GM18519 (cell line): ENCODE data around the gene ABCC1.
"Not testable (repeated sequence)": the region's sequence is repeated elsewhere in the genome, so short reads cannot be mapped to it uniquely, and the experiment has no call there.

ENCODE experiments used
- ATAC-seq: cut with Tn5 transposase; IDR thresholded peaks from one replicate; pipeline ENCODE4 v1.9.1; 2021; ENCODE audit warnings: mild to moderate bottlenecking, moderate library complexity; ENCODE audit not compliant: unreplicated experiment, low FRiP score

ABCC1 gene

DNA sequence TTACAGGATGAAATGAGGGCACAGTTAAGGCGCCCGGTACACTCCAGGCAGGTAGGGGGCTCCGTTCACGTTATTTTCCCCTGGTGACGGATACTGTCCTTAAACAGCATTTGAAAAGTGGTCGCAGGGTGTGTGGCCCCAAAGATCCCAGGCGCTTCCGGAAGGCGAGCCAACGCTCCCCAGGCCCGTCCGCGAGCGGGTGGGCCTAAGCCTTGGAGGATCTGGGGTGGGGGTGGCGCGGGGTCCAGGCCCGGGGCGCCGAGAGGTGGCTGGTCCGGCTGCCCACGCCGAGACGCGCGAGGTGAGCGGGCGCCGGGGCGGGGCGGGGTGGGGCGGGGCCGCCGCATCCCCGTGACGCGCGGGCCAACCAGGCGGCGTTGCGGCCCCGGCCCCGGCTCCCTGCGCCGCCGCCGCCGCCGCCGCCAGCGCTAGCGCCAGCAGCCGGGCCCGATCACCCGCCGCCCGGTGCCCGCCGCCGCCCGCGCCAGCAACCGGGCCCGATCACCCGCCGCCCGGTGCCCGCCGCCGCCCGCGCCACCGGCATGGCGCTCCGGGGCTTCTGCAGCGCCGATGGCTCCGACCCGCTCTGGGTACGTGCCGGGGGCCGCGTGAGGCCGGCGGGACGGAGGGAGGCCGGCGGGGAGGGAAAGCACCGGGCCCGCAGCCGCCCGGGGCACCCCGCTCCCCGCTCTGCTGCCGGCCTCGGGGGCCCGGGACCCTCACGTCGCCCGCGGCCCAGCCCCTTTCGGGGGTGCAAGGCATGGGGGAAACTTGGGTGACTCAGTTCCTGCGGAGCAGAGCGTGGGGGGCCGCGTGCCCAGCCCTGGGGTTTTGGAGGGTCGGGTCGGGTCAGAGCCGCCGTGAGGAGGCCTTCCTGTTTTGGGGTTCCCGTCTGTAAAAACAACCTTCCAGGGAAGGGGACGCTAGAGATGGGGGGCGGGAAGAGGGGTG lies at the start of gene ABCC1:
TSS of gene ABCC1 (plus strand) at position 407 of the 951 bp plus-strand sequence. CDS start at position 543, 136 bp downstream.
- no peak for ATAC-seq

DNA sequence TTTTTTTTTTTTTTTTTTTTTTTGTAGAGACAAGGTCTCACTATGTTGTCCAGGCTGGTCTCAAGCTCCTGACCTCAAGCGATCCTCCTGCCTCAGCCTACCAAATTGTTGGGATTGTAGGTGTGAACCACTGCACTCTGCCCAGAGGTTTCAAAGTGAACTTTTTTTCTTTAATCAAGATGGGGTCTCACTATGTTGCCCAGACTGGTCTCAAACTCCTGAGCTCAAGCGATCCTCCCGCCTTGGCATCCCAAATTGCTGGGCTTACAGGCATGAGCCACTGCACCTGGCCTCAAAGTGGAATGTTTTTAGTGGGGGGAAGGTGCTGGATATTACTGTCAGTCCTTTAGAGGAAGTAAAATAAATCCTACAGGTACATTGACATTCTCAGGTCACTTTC lies 49.1 kb upstream of the ABCC1 start:
- ATAC-seq = no peak

DNA sequence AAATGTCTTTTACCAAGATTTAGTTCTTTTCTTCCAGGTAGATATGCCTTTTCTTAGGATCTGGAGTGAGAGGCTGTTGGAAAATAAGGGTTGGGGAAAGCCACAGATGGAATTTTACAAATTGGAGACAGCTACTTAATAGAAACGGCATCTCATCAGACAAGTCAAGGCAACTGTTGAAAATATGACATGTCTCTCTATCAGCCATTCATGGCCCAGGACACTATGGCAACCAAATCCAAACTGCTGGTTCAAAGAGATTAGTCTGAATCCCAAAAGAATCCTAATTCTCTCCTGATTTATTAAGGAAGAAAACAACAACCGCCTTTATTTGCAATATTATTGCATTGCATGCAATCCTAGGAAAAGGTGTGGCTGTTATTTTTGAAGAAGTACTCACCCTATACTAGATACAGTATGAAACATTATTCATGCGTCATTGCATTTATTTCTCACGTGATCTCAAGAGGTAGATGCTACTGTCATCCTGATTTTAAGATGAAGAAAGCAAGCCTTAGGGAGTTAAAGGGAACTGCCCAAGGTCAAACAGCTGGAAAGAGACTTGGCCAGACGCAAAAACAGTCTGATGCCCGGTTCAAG lies 48.4 kb upstream of the ABCC1 start:
- ATAC-seq = no peak

DNA sequence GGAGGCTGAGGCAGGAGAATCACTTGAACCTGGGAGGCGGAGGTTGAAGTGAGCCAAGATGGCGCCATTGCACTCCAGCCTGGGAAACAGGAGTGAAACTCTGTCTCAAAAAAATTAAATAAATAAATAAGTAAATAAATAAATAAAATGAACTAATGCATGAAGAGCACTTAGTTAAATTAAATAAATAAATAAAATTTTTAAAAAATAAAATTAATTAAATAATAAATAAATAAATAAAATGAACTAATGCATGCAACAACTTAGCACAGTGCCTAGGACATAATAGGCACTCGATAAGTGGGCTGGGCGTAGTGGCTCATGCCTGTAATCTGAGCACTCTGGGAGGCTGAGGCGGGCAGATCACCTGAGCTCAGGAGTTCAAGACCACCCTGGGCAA lies 45.5 kb upstream of the ABCC1 start:
- no peak for ATAC-seq

DNA sequence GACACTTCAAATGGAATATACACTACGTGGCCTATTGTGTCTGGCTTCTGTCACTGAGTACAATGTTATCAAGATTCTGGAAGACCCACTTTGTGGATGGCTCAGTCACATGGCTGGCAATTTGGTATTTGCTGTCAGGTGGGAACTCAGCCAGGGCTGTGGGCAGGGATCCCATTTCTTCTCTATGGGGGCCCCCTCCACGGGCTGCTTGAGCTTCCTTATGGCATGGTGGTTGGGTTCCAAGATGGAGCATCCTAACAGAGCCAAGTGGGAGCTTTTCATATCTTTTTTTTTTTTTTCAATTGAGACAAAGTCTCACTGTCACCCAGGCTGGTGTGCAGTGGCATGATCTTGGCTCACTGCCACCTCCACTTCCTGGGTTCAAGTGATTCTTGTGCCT lies 43.0 kb upstream of the ABCC1 start:
- no peak for ATAC-seq

DNA sequence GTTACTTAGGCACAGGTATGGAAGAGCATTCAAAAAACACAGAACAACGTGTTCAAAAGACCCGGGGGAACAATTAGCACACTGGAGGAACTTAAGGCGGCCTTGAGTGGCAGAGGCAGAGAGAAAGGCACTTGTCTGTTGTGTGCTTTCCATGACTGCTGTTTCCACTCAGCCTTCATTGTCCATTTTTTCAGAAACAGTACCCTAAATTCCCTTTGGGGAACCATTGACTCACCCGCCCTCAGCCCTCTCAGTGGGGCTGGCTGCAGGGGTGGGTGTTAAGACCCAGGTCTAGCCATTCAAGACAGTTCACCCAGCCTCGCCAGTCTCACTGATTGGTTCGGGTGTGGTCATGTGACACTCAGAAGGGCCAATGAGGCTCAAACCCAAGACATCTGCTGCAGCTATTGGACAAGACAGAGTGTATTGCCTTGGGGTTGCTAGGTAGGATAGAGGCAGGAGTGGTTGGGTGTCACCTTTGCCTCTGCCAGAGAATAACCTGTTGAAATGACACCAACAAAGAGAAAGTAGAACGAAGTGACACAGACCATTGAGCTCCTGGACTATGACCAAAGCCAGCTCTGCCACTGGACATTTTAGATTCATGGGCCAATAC lies 41.4 kb upstream of the ABCC1 start:
- peak; percentile 98 for ATAC-seq

DNA sequence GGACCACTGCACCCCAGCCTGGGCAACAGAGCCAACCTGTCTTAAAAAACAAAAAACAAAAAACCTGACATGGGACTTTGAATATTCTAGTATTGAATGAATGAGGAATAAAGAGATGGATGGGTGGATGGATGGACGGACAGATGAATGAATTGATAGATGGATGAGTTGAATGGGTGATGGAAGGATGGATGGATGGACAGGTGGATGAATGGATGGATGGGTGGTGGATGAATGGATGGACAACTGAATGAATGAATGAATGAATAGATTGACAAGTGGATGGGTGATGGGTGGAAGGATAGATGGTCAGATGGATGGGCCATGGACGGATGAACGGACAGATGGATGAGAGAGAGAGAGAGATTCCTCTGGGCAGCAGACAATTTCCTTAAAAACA lies 38.2 kb upstream of the ABCC1 start:
- no peak for ATAC-seq

DNA sequence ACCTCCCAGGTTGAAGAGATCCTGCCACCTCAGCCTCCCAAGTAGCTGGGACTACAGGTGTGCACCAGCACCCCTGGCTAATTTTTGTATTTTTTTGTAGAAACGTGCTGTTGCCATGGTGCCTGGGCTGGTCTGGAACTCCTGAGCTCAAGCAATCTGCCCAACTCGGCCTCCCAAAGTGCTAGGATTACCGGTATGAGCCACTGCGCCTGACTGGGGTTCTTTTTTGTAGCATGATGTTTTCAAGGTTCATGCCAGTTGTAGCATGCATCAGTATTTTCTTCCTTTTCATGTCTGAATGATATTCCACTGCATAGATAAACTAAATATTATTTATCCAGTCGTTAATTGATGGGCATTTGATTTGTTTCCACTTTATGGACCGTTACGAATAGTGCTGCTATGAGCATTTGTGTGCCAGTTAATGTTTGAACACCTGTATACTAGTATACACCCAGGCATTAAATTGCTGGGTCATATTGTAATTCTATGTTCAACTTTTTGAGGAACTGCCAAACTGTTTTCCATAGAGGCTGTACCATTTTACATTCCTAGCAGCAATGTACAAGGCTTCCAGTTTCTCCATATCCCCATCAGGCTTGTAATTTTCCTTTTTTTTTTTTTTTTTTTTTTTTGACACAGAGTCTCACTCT lies 36.2 kb upstream of the ABCC1 start:
- ATAC-seq = no peak

DNA sequence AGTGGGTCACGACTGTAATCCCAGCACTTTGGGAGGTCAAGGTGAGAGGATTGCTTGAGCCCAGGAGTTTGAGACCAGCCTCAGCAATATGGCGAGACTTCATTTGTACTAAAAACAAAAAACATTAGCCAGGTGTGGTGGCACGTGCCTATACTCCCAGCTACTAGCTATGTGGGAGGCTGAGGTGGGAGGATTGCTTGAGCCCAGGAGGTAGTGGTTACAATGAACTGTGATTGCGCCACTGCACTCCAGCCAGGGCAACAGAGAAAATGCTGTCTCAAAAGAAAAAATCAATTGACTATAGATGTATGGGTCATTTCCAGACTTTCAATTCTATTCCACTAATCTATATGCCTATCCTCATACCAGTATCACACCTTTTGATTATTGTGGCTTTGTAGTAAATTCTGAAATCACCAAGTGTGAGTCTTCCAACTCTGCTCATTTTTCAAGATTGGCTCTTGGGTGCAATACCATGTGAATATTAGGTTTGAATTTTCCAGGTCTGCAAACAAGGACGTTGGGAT lies 33.8 kb upstream of the ABCC1 start:
- no peak for ATAC-seq

DNA sequence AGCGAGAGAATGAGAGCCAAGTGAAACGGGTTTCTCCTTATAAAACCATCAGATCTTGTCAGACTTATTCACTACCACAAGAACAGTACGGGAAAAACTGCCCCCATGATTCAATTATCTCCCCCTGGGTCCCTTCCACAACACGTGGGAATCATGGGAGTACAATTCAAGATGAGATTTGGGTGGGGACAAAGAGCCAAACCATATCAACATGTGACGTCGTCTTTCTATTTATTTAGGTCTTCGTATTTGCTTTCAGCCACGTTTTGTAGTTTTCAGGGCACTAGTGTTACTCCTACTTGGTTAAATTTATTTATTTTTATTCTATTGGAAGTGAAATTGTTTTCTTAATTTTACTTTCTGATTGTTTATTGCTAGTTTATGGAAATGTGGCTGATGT lies 33.1 kb upstream of the ABCC1 start:
- ATAC-seq = no peak

DNA sequence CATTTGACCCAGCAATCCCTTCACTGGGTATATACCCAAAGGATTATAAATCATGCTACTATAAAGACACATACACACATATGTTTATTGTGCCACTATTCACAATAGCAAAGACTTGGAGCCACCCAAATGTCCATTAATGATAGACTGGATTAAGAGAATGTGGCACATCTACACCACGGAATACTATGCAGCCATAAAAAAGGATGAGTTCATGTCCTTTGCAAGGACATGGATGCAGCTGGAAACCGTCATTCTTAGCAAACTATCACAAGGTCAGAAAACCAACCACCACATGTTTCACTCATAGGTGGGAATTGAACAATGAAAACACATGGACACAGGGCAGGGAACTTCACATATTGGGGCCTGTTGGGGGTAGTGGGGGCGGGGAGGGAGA lies 31.1 kb upstream of the ABCC1 start:
- not testable (repeated sequence) for ATAC-seq

DNA sequence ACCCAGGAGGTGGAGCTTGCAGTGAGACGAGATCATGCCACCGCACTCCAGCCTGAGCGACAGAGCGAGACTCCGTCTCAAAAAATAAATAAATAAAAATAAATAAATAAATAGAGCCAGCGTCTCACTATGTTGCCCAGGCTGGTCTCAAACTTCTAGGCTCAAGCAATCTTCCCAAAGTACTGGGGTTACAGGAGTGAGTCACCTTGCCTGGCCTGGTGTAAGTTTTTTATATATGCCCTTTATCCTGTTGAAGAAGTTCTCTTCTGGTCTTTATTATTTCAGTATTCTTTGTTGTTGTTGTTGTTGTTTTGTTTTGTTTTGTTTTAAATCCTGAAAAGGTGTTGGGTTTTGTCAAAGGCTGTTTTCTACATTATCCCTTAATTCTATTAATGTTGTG lies 30.1 kb upstream of the ABCC1 start:
- ATAC-seq = no peak

DNA sequence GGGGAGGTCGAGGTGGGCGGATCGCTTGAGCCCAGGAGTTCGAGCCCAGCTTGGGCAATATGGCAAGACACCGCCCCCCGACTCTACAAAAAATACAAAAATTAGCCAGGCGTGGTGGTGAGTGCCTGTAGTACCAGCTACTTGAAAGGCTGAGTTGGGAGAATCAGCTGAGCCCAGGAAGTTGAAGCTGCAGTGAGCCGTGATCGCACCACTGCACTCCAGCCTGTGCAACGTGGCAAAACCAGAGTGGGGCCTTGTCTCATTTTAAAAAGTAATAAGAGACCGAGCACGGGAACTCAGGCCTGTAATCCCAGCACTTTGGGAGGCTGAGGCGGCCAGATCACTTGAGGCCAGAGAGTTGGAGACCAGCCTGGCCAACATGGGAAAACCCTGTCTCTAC lies 24.4 kb upstream of the ABCC1 start:
- ATAC-seq = no peak

DNA sequence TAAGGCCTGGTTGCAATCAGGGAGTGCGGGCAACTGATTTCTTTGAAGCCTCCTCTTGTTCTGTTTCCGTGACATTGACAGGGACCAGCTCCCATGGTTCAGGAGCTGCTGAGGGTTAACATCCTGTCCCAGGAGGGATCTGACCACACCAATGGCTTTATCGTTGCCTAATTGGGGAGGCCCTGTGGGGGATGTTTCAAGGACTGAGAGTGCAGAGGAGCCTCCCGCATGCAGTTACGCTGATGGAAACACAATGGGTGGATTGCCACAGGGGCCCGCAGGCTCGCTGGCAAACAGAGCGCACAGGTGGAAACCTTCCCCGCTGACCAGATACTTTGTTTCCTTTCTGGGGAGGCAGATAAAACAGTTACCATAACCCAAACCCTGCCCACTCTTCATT lies 23.8 kb upstream of the ABCC1 start:
- no peak for ATAC-seq

DNA sequence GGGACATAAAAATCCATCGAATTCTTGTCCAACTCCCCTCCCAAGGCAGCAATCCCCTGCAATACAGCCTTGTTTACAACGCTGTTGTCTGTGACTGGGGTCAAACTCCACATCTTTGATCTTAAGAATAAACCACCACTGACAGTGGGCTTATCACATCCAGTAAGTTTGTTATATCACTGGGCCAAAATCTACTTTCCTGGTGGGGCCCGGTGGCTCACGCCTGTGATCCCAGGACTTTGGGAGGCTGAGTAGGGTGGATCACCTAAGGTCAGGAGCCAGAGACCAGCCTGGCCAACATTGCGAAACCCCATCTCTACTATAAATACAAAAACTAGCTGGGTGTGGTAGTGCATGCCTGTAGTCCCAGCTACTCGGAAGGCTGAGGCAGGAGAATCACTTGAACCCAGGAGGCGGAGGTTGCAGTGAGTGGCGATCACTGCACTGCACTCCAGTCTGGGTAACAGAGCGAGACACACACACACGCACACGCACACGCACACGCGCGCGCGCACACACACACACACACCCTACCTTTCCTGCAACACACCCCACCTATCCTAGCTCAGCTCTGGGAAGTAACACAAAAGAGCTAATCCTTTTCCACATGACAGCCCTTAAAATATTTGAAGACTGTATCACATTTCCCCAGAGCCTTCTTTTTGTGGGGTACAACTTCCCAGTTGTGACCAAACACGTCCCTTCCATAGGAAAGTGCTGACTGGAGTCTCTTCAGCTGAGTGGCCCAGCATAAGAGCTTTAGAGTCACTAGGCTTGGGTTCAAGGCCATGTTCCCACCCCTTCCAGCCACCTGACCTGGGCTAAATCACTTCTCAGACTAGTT lies 20.9 kb upstream of the ABCC1 start:
- no peak for ATAC-seq

DNA sequence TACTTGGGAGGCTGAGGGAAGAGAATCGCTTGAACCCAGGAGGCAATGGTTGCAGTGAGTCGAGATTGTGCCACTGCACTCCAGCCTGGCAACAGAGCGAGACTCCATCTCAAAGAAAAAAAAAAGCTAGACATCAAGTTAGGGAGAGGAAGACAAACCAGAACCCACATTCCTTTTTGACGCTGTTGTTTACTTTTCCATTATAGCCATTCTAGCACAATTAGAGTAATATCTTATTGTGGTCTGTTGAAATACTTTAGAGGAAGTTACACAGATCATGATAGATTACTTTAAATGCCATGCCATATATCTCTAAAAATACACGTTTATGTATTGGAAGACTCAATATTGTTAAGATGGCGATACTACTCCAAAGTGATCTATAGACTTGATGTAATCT lies 16.5 kb upstream of the ABCC1 start:
- no peak for ATAC-seq

DNA sequence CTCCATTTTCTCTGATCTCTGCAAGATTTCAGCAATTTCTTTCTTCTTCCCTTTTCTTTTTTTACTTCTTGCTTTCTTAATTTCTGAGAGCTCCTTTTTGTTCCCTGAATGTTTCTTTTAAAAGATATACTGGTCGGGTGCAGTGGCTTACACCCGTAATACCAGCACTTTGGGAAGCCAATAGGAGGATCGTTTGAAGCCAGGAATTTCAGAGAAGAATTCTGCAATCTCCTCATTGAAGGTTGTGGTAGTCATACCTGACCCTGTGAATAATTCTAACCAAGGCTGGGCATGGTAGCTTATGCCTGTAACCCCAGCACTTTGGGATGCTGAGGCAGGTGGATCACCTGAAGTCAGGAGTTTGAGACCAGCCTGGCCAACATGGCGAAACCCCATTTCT lies 15.6 kb upstream of the ABCC1 start:
- no peak for ATAC-seq

DNA sequence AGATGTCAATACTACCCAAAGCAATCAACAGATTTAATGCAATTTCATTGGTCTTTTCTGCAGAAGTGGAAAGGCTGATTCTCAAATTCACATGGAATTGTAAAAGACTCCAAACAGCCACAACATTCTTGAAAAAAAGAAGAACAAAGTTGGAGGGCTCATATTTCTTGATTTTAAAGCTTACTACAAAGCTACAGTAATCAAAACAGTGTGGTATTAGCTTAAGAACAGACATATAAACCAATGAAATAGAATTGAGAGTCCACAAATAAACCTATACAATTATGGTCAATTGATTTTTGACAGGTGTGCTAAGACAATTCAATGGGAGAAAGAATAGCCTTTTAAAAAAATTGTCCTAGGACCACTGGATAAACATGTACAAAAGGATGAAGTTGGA lies 14.4 kb upstream of the ABCC1 start:
- ATAC-seq = no peak

DNA sequence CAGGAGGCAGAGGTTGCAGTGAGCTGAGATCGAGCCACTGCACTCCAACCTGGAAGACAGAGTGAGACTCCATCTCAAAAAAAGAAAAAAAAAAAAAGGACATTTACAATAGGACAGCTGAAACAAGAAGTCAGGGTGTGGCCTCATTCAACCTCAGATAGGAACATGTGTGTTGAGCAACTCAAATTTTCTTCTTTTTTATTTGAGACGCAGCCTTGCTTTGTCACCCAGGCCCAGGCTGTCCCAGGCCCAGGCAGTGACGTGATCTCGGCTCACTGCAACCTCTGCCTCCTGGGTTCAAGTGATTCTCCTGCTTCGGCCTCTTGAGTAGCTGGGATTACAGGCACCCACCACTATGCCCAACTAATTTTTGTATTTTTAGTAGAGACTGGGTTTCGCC lies 12.6 kb upstream of the ABCC1 start:
- ATAC-seq = not testable (repeated sequence)
